Lung (tissue), 12 donors: Measurements from ENCODE around the gene PVALEF. TPM values are rescaled to one million over a fixed set of nuclear protein-coding genes. Genes with fewer than 3 reads are reported as not detected.

Experiments used
- ATAC-seq: fragments of 200-7000 bp; cut with Tn5 transposase; one replicate; pipeline ENCODE4 v1.9.1; 2020; ENCODE audit warnings: moderate number of reproducible peaks; ENCODE audit not compliant: insufficient read depth, low FRiP score
- DNase-seq, 3 donors: peaks; one replicate each; pipeline ENCODE4 v3.0.0-alpha.2; 2013 to 2017
- H3K27ac ChIP-seq, 2 donors: one replicate each; pipeline ENCODE4 v1.5.1; 2013; ENCODE audit warnings: mild to moderate bottlenecking in 2 of 2, moderate library complexity in 2 of 2, control low read depth in 1 of 2, inconsistent platforms in 1 of 2, low read depth in 1 of 2, low read length in 1 of 2
- H3K27me3 ChIP-seq, 3 donors: one replicate each; pipeline ENCODE4 v1.5.1; 2013; ENCODE audit warnings: low read length in 2 of 3; ENCODE audit not compliant: control insufficient read depth in 3 of 3, insufficient read depth in 3 of 3
- H3K36me3 ChIP-seq, 4 donors: one replicate each; pipeline ENCODE4 v1.5.1; 2013; ENCODE audit warnings: low read length in 4 of 4, mild to moderate bottlenecking in 1 of 4, moderate library complexity in 1 of 4; ENCODE audit not compliant: control insufficient read depth in 4 of 4, insufficient read depth in 4 of 4
- H3K4me1 ChIP-seq, 5 donors: one replicate each; pipeline ENCODE4 v1.5.1; 2013; ENCODE audit warnings: low read length in 5 of 5, mild to moderate bottlenecking in 2 of 5, moderate library complexity in 1 of 5; ENCODE audit not compliant: control insufficient read depth in 5 of 5, insufficient read depth in 5 of 5
- H3K4me3 ChIP-seq: one replicate; pipeline ENCODE4 v1.5.1; 2013; ENCODE audit warnings: mild to moderate bottlenecking, control low read depth, moderate library complexity
- H3K9ac ChIP-seq, 2 donors: one replicate each; pipeline ENCODE4 v1.5.1; 2013; ENCODE audit warnings: low read length in 2 of 2, control low read depth in 1 of 2; ENCODE audit not compliant: insufficient read depth in 1 of 2
- H3K9me3 ChIP-seq, 4 donors: one replicate each; pipeline ENCODE4 v1.5.1; 2013; ENCODE audit warnings: low read length in 3 of 4, mild to moderate bottlenecking in 1 of 4, moderate library complexity in 1 of 4; ENCODE audit not compliant: control insufficient read depth in 4 of 4, insufficient read depth in 3 of 4
- WGBS, 2 donors: extraction: QIAGEN DNeasy Blood & Tissue Kit; methylation state at CpG; one replicate each; pipeline ENCODE4 v1.1.7; 2013; 5-methylcytosine and 5-hydroxymethylcytosine counted together
- polyA plus RNA-seq, 2 donors: library from polyadenylated mRNA; stranded (reverse); fragments of 200-250 nt; gene quantifications; one replicate each; pipeline ENCODE4 v1.2.1, GENCODE V29; 2013
- total RNA-seq, 2 donors: library from RNA; depleted of rRNA in 1 of 2; stranded (reverse); fragments of >200 nt in 1 of 2; gene quantifications; one replicate each; pipeline ENCODE4 v1.2.1, GENCODE V29; 2014 to 2021
- TF ChIP-seq, protein P1 (sequence below): IDR thresholded peaks from 2 replicates; pipeline ENCODE4 v1.5.1; 2012; ENCODE audit warnings: mild to moderate bottlenecking; ENCODE audit errors: control extremely low read depth, extremely low read depth
- donor health status: control.
- donor health status: control.
- donor health status: Bipolar disorder and iron deficiency.
- donor health status: healthy.
- donor health status: DM: yes; HTN: yes; CAD: no.

PVALEF gene
- total and polyA plus RNA-seq, 4 donors = not detected

- no peak for ATAC-seq
- Histone ChIP-seq H3K4me3 (no peak overlapping the region), H3K27me3 (no peaks in the 10 kb centered on the region), H3K27ac (no peak overlapping the region), H3K9ac (no peak overlapping the region), H3K4me1 (no peaks in the 10 kb centered on the region), H3K36me3 (peaks cover 0 to 10% (median 1%) of the 10 kb centered on the region in 4 donors), H3K9me3 (no peaks in the 10 kb centered on the region)
- 57 to 74% methylated on average over 10 of the region's 10 CpGs for WGBS, 2 donors
- TF ChIP-seq, protein P1, sequence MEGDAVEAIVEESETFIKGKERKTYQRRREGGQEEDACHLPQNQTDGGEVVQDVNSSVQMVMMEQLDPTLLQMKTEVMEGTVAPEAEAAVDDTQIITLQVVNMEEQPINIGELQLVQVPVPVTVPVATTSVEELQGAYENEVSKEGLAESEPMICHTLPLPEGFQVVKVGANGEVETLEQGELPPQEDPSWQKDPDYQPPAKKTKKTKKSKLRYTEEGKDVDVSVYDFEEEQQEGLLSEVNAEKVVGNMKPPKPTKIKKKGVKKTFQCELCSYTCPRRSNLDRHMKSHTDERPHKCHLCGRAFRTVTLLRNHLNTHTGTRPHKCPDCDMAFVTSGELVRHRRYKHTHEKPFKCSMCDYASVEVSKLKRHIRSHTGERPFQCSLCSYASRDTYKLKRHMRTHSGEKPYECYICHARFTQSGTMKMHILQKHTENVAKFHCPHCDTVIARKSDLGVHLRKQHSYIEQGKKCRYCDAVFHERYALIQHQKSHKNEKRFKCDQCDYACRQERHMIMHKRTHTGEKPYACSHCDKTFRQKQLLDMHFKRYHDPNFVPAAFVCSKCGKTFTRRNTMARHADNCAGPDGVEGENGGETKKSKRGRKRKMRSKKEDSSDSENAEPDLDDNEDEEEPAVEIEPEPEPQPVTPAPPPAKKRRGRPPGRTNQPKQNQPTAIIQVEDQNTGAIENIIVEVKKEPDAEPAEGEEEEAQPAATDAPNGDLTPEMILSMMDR = no peak
- DNase-seq = no peak
These were observed 45.2 kb downstream of the PVALEF start for GRCh38 chr17:81210466-81210865.

- ATAC-seq = no peak
- no peak overlapping the region for H3K4me3 ChIP-seq
- peaks cover 0 to 10% (median 1%) of the 10 kb centered on the region in 4 donors for H3K36me3 ChIP-seq
- no peaks in the 10 kb centered on the region for H3K9me3 ChIP-seq
- H3K27me3 ChIP-seq = no peaks in the 10 kb centered on the region
- H3K4me1 ChIP-seq = no peaks in the 10 kb centered on the region
- WGBS, 2 donors = 56 to 65% methylated on average over 14 of the region's 14 CpGs
- TF ChIP-seq, protein P1 = no peak
- no peak for DNase-seq
- no peak overlapping the region for H3K9ac ChIP-seq
- H3K27ac ChIP-seq = no peak overlapping the region
These were observed 45.6 kb downstream of the PVALEF start for GRCh38 chr17:81210868-81211267.

- no peaks in the 10 kb centered on the region for H3K9me3 ChIP-seq
- ATAC-seq (no peak), DNase-seq (no peak)
- no peak overlapping the region for H3K9ac ChIP-seq
- peaks cover 0 to 6% (median 3%) of the 10 kb centered on the region in 4 donors for H3K36me3 ChIP-seq
- no peak overlapping the region for H3K4me3 ChIP-seq
- H3K27me3 ChIP-seq = no peaks in the 10 kb centered on the region
- no peak overlapping the region for H3K27ac ChIP-seq
- WGBS, 2 donors = 96 to 98% methylated on average over 9 of the region's 9 CpGs
- TF ChIP-seq, protein P1 = no peak
- no peaks in the 10 kb centered on the region for H3K4me1 ChIP-seq
These were observed 47.1 kb downstream of the PVALEF start for GRCh38 chr17:81212365-81212764.

GRCh38 chr17:81213978-81214377, 48.7 kb downstream of the PVALEF start:
- Histone ChIP-seq H3K9ac (no peak overlapping the region), H3K4me1 (no peaks in the 10 kb centered on the region), H3K4me3 (no peak overlapping the region), H3K9me3 (no peaks in the 10 kb centered on the region), H3K36me3 (peaks cover 0 to 3% (median 0%) of the 10 kb centered on the region in 4 donors), H3K27ac (no peak overlapping the region), H3K27me3 (no peaks in the 10 kb centered on the region)
- ATAC-seq (no peak), DNase-seq (no peak)
- 97 to 98% methylated on average over 8 of the region's 8 CpGs for WGBS, 2 donors
- TF ChIP-seq, protein P1 = no peak
